Ectodermal cell (in vitro differentiated cells): ENCODE measurements around the gene SDF2.
"Not testable (repeated sequence)": the region's sequence is repeated elsewhere in the genome, so short reads cannot be mapped to it uniquely, and the experiment has no call there.

Experiments used
- H3K27ac ChIP-seq: 2 replicates; pipeline ENCODE4 v1.7.0; 2013; ENCODE audit warnings: mild to moderate bottlenecking, low read depth, low read length; ENCODE audit not compliant: insufficient read depth, poor library complexity, severe bottlenecking
- H3K27me3 ChIP-seq: 2 replicates; pipeline ENCODE4 v1.7.0; 2013; ENCODE audit warnings: mild to moderate bottlenecking, low read length; ENCODE audit not compliant: insufficient read depth, control insufficient read depth, poor library complexity, severe bottlenecking
- H3K36me3 ChIP-seq: one replicate; pipeline ENCODE4 v1.7.0; 2013; ENCODE audit warnings: low read length; ENCODE audit not compliant: control insufficient read depth, insufficient read depth
- H3K4me1 ChIP-seq: one replicate; pipeline ENCODE4 v1.7.0; 2013; ENCODE audit warnings: low read length; ENCODE audit not compliant: control insufficient read depth, insufficient read depth
- H3K4me3 ChIP-seq: 2 replicates; pipeline ENCODE4 v1.7.0; 2013; ENCODE audit warnings: low read depth, low read length, control low read depth; ENCODE audit not compliant: insufficient read depth
- H3K9me3 ChIP-seq: 2 replicates; pipeline ENCODE4 v1.7.0; 2013; ENCODE audit warnings: mild to moderate bottlenecking, low read length, moderate library complexity; ENCODE audit not compliant: control insufficient read depth
- WGBS, 2 experiments: methylation state at CpG; one replicate each; pipeline ENCODE4 v1.1.7; 2013; ENCODE audit warnings: missing lambda C conversion rate in 2 of 2; 5-methylcytosine and 5-hydroxymethylcytosine counted together

The SDF2 gene

GRCh38 chr17:28684963-28685362 lies 23.3 kb upstream of the SDF2 start:
- Histone ChIP-seq H3K27me3 (no peaks in the 10 kb centered on the region), H3K4me1 (no peaks in the 10 kb centered on the region), H3K4me3 (no peak overlapping the region), H3K27ac (no peak overlapping the region), H3K9me3 (no peaks in the 10 kb centered on the region), H3K36me3 (peaks cover 85% of the 10 kb centered on the region)
- 95 to 96% methylated on average over 3 of the region's 3 CpGs for WGBS, 2 experiments

GRCh38 chr17:28682655-28683054 lies 20.9 kb upstream of the SDF2 start:
- no peaks in the 10 kb centered on the region for H3K27me3 ChIP-seq
- H3K9me3 ChIP-seq: no peaks in the 10 kb centered on the region
- whole genome bisulfite sequencing, 2 experiments: 93 to 95% methylated on average over 11 of the region's 11 CpGs
- H3K4me1 ChIP-seq: no peaks in the 10 kb centered on the region
- no peak overlapping the region for H3K27ac ChIP-seq
- no peak overlapping the region for H3K4me3 ChIP-seq
- peaks cover 76% of the 10 kb centered on the region for H3K36me3 ChIP-seq

GRCh38 chr17:28675980-28676379 lies 14.3 kb upstream of the SDF2 start:
- H3K4me1 ChIP-seq: no peaks in the 10 kb centered on the region
- H3K4me3 ChIP-seq: no peak overlapping the region
- WGBS, 2 experiments: 93 to 96% methylated on average over 7 of the region's 7 CpGs
- no peaks in the 10 kb centered on the region for H3K27me3 ChIP-seq
- H3K9me3 ChIP-seq: no peaks in the 10 kb centered on the region
- no peak overlapping the region for H3K27ac ChIP-seq
- H3K36me3 ChIP-seq: peaks cover 75% of the 10 kb centered on the region

- no peak overlapping the region for H3K27ac ChIP-seq
- no peaks in the 10 kb centered on the region for H3K27me3 ChIP-seq
- no peak overlapping the region for H3K4me3 ChIP-seq
- WGBS, 2 experiments: 87 to 94% methylated on average over 2 of the region's 3 CpGs
- no peaks in the 10 kb centered on the region for H3K9me3 ChIP-seq
- H3K4me1 ChIP-seq: no peaks in the 10 kb centered on the region
- peaks cover 75% of the 10 kb centered on the region for H3K36me3 ChIP-seq
Measured at GRCh38 chr17:28675490-28675889, 13.8 kb upstream of the SDF2 start.

DNA sequence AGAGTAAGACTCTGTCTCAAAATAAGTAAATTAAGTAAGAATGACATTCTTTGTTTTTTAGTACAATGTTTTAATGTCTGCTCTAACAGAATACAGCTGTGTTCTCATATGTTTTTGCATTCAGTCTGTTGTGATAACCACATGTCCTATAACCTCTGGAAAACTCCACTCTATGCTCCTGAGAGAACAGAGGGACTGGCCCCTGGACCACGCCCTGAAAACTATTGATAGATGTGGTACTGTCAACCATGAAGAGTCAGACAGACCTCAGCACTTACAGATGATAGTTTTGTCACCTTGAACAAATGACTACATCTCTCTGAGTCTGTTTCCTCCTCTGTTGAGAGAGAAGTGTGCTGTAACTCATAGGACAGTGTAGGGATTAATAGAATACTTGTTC lies 8.2 kb upstream of the SDF2 start:
- H3K27me3 ChIP-seq: no peaks in the 10 kb centered on the region
- H3K4me1 ChIP-seq: peaks cover 6% of the 10 kb centered on the region
- H3K27ac ChIP-seq: no peak overlapping the region
- H3K9me3 ChIP-seq: no peaks in the 10 kb centered on the region
- 97 to 100% methylated on average over 1 of the region's 1 CpG for WGBS, 2 experiments
- no peak overlapping the region for H3K4me3 ChIP-seq
- peaks cover 46% of the 10 kb centered on the region for H3K36me3 ChIP-seq

DNA sequence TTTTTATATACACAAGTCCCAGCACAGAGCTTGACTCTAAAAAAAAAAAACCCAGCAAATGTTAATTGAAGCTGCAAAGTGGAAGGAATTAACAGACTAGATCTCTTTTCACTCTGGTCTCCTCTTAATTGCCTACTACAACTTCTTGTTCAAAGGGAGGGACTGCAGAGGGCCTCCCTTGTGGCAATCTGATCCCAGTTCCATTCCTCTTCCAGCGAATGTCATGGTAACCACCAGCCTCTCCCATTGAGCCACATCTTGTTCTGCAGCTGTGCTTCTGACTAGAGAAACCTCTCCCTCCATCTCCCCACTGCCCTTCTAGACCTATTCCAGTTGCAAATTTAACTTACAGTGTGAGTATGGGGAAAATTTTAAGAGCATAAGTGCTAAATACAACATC lies 6.2 kb upstream of the SDF2 start:
- 83 to 90% methylated on average over 1 of the region's 1 CpG for WGBS, 2 experiments
- H3K27ac ChIP-seq: peak overlapping the region; percentile 50
- no peak overlapping the region for H3K4me3 ChIP-seq
- peaks cover 12% of the 10 kb centered on the region for H3K4me1 ChIP-seq
- H3K36me3 ChIP-seq: peaks cover 28% of the 10 kb centered on the region
- no peaks in the 10 kb centered on the region for H3K9me3 ChIP-seq
- H3K27me3 ChIP-seq: no peaks in the 10 kb centered on the region

GRCh38 chr17:28665994-28666393 lies 4.3 kb upstream of the SDF2 start:
- peaks cover 10% of the 10 kb centered on the region for H3K36me3 ChIP-seq
- peak overlapping the region; percentile 8 for H3K27ac ChIP-seq
- no peaks in the 10 kb centered on the region for H3K9me3 ChIP-seq
- 92 to 93% methylated on average over 2 of the region's 2 CpGs for WGBS, 2 experiments
- peaks cover 12% of the 10 kb centered on the region for H3K4me1 ChIP-seq
- no peaks in the 10 kb centered on the region for H3K27me3 ChIP-seq
- H3K4me3 ChIP-seq: no peak overlapping the region

DNA sequence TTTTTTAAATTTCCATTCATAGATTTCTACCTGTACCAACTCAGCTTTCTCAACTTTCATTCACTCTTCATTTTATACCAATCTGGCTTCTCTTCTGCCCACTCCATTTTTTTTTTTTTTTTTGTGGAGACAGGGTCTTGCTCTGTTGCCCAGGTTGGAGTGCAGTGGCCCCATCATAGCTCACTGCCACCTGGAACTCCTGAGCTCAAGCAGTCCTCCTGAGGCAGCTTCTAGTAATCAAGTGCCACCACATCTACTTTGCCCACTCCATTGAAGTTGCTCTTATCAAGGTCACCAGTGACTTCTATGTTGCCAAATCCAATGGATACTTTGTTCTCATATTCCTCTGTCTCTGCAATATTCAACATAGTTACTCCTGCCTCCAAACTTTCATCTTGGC lies 2.0 kb upstream of the SDF2 start:
- H3K27ac ChIP-seq: no peak overlapping the region
- H3K4me1 ChIP-seq: peaks cover 12% of the 10 kb centered on the region
- no peak overlapping the region for H3K4me3 ChIP-seq
- peaks cover 21% of the 10 kb centered on the region for H3K36me3 ChIP-seq
- no peaks in the 10 kb centered on the region for H3K27me3 ChIP-seq
- H3K9me3 ChIP-seq: no peaks in the 10 kb centered on the region

GRCh38 chr17:28662527-28662829 lies 772 bp upstream of the SDF2 start:
- WGBS, 2 experiments: 2% methylated on average over 10 of the region's 10 CpGs
- H3K36me3 ChIP-seq: peaks cover 27% of the 10 kb centered on the region

DNA sequence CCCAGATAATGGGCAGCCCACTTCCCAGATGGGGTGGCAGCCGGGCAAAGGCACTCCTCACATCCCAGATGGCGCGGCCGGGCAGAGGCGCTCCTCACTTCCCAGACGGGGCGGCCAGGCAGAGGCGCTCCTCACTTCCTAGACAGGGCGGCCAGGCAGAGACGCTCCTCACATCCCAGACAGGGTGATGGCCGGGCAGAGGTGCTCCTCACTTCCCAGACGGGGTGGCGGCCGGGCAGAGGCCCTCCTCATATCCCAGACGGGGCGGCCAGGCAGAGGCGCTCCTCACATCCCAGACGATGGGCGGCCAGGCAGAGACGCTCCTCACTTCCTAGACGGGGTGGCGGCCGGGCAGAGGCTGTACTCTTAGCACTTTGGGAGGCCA lies 2.2 kb downstream of the SDF2 start:
- H3K27ac ChIP-seq, H3K9me3 ChIP-seq, H3K27me3 ChIP-seq, H3K4me1 ChIP-seq, H3K4me3 ChIP-seq: not testable (repeated sequence)
- peaks cover 28% of the 10 kb centered on the region for H3K36me3 ChIP-seq
- WGBS, 2 experiments: 95 to 99% methylated on average over 23 of the region's 23 CpGs

More at GRCh38 chr17:28662527-28662829, 772 bp upstream of the SDF2 start:
- Histone ChIP-seq H3K9me3 (no peaks in the 10 kb centered on the region), H3K4me3 (peak overlapping the region; percentile 97), H3K4me1 (peaks cover 5% of the 10 kb centered on the region), H3K27me3 (no peaks in the 10 kb centered on the region), H3K27ac (peak overlapping the region; percentile 89)

- H3K4me1 ChIP-seq, H3K27me3 ChIP-seq, H3K9me3 ChIP-seq, H3K27ac ChIP-seq, H3K4me3 ChIP-seq: not testable (repeated sequence)
- peaks cover 28% of the 10 kb centered on the region for H3K36me3 ChIP-seq
- WGBS, 2 experiments: 96% methylated on average over 46 of the region's 46 CpGs
Measured at GRCh38 chr17:28658766-28659496, 2.8 kb downstream of the SDF2 start.
